Astrocyte (in vitro differentiated cells and primary cell): ENCODE results near the gene PSME1.

Experiments used
- CTCF ChIP-seq: IDR thresholded peaks from 2 replicates; pipeline ENCODE4 v1.5.1; 2011; ENCODE audit warnings: low read depth, mild to moderate bottlenecking, inconsistent platforms, low read length, moderate library complexity; ENCODE audit not compliant: insufficient read depth
- EZH2 ChIP-seq: IDR thresholded peaks from 2 replicates; pipeline ENCODE4 v1.6.1; 2012; ENCODE audit warnings: mild to moderate bottlenecking, low read length, inconsistent platforms; ENCODE audit not compliant: insufficient read depth

- TF ChIP-seq CTCF (no peak), EZH2 (no peak)
Measured at GRCh38 chr14:24171422-24172260, 35.6 kb downstream of the PSME1 start, which contains the start of gene REC8.
